Measurements from ENCODE around the gene GPS2.

GPS2 gene

GRCh38 chr17:7318121-7318860, 3.1 kb upstream of the GPS2 start:
- in situ Hi-C loops (cut with MboI; ENCODE audit: low sequenced_read_pairs): no loop called here

GRCh38 chr17:7317161-7317803, 2.1 kb upstream of the GPS2 start:
- in situ Hi-C loops (cut with MboI; ENCODE audit: low sequenced_read_pairs): no loop called here

- in situ Hi-C loops (cut with MboI; ENCODE audit: low sequenced_read_pairs): no loop called here
Measured at GRCh38 chr17:7315570-7316235, 543 bp upstream of the GPS2 start.

- in situ Hi-C loops (cut with MboI; ENCODE audit: low sequenced_read_pairs): no loop called here
Measured at GRCh38 chr17:7313890-7314718, 1.1 kb downstream of the GPS2 start.

- in situ Hi-C loops (cut with MboI; ENCODE audit: low sequenced_read_pairs): no loop called here
Measured at GRCh38 chr17:7313088-7313889, 1.9 kb downstream of the GPS2 start.

GRCh38 chr17:7312432-7313087, 2.6 kb downstream of the GPS2 start:
- in situ Hi-C loops (cut with MboI; ENCODE audit: low sequenced_read_pairs): no loop called here

GRCh38 chr17:7311110-7311705, 4.0 kb downstream of the GPS2 start:
- in situ Hi-C loops (cut with MboI; ENCODE audit: low sequenced_read_pairs): no loop called here

- in situ Hi-C loops (cut with MboI; ENCODE audit: low sequenced_read_pairs): no loop called here
Measured at GRCh38 chr17:7309628-7310027, 5.5 kb downstream of the GPS2 start.

GRCh38 chr17:7308625-7309433, 6.3 kb downstream of the GPS2 start:
- in situ Hi-C loops (cut with MboI; ENCODE audit: low sequenced_read_pairs): no loop called here

- in situ Hi-C loops (cut with MboI; ENCODE audit: low sequenced_read_pairs): no loop called here
Measured at GRCh38 chr17:7307686-7308624, 7.2 kb downstream of the GPS2 start.

- in situ Hi-C loops (cut with MboI; ENCODE audit: low sequenced_read_pairs): no loop called here
Measured at GRCh38 chr17:7306911-7307685, 8.1 kb downstream of the GPS2 start, which contains the start of gene EIF5A. EIF5A (plus strand) TSS chr17:7307628; CDS start chr17:7309636, 2,008 bp downstream.

- in situ Hi-C loops (cut with MboI; ENCODE audit: low sequenced_read_pairs): no loop called here
Measured at GRCh38 chr17:7304179-7304578, 11.0 kb downstream of the GPS2 start.

GRCh38 chr17:7296189-7296861, 18.8 kb downstream of the GPS2 start:
- in situ Hi-C loops (cut with MboI; ENCODE audit: low sequenced_read_pairs): loop anchor here (10.0 kb wide), 1 partner anchor 252 kb away; the partner anchor contains the start of gene SLC16A11

- in situ Hi-C loops (cut with MboI; ENCODE audit: low sequenced_read_pairs): loop anchor here (10.0 kb wide), 1 partner anchor 251 kb away; the partner anchor contains the start of gene SLC16A11
Measured at GRCh38 chr17:7295230-7296180, 19.7 kb downstream of the GPS2 start.

Measured in HL-60/S4 (cell line).